Lung (tissue), 12 donors: ENCODE data around the gene TRIM41. TPM values are rescaled to one million over a fixed set of nuclear protein-coding genes. Genes with fewer than 3 reads are reported as not detected.

ENCODE experiments used
- ATAC-seq: fragments of 200-7000 bp; cut with Tn5 transposase; one replicate; pipeline ENCODE4 v1.9.1; 2020; ENCODE audit warnings: moderate number of reproducible peaks; ENCODE audit not compliant: insufficient read depth, low FRiP score
- DNase-seq, 3 donors: peaks; one replicate each; pipeline ENCODE4 v3.0.0-alpha.2; 2013 to 2017
- H3K27ac ChIP-seq, 2 donors: one replicate each; pipeline ENCODE4 v1.5.1; 2013; ENCODE audit warnings: mild to moderate bottlenecking in 2 of 2, moderate library complexity in 2 of 2, control low read depth in 1 of 2, inconsistent platforms in 1 of 2, low read depth in 1 of 2, low read length in 1 of 2
- H3K27me3 ChIP-seq, 3 donors: one replicate each; pipeline ENCODE4 v1.5.1; 2013; ENCODE audit warnings: low read length in 2 of 3; ENCODE audit not compliant: control insufficient read depth in 3 of 3, insufficient read depth in 3 of 3
- H3K36me3 ChIP-seq, 4 donors: one replicate each; pipeline ENCODE4 v1.5.1; 2013; ENCODE audit warnings: low read length in 4 of 4, mild to moderate bottlenecking in 1 of 4, moderate library complexity in 1 of 4; ENCODE audit not compliant: control insufficient read depth in 4 of 4, insufficient read depth in 4 of 4
- H3K4me1 ChIP-seq, 5 donors: one replicate each; pipeline ENCODE4 v1.5.1; 2013; ENCODE audit warnings: low read length in 5 of 5, mild to moderate bottlenecking in 2 of 5, moderate library complexity in 1 of 5; ENCODE audit not compliant: control insufficient read depth in 5 of 5, insufficient read depth in 5 of 5
- H3K4me3 ChIP-seq: one replicate; pipeline ENCODE4 v1.5.1; 2013; ENCODE audit warnings: mild to moderate bottlenecking, control low read depth, moderate library complexity
- H3K9ac ChIP-seq, 2 donors: one replicate each; pipeline ENCODE4 v1.5.1; 2013; ENCODE audit warnings: low read length in 2 of 2, control low read depth in 1 of 2; ENCODE audit not compliant: insufficient read depth in 1 of 2
- H3K9me3 ChIP-seq, 4 donors: one replicate each; pipeline ENCODE4 v1.5.1; 2013; ENCODE audit warnings: low read length in 3 of 4, mild to moderate bottlenecking in 1 of 4, moderate library complexity in 1 of 4; ENCODE audit not compliant: control insufficient read depth in 4 of 4, insufficient read depth in 3 of 4
- CTCF ChIP-seq: IDR thresholded peaks from 2 replicates; pipeline ENCODE4 v1.5.1; 2012; ENCODE audit warnings: mild to moderate bottlenecking; ENCODE audit errors: control extremely low read depth, extremely low read depth
- WGBS, 2 donors: extraction: QIAGEN DNeasy Blood & Tissue Kit; methylation state at CpG; one replicate each; pipeline ENCODE4 v1.1.7; 2013; 5-methylcytosine and 5-hydroxymethylcytosine counted together
- polyA plus RNA-seq, 2 donors: library from polyadenylated mRNA; stranded (reverse); fragments of 200-250 nt; gene quantifications; one replicate each; pipeline ENCODE4 v1.2.1, GENCODE V29; 2013
- total RNA-seq, 2 donors: library from RNA; depleted of rRNA in 1 of 2; stranded (reverse); fragments of >200 nt in 1 of 2; gene quantifications; one replicate each; pipeline ENCODE4 v1.2.1, GENCODE V29; 2014 to 2021
- donor health status: control.
- donor health status: control.
- donor health status: Bipolar disorder and iron deficiency.
- donor health status: healthy.
- donor health status: DM: yes; HTN: yes; CAD: no.

TRIM41 gene
- total and polyA plus RNA-seq, 4 donors, result 13.1 to 38.6 (median 22.2) TPM

- WGBS, 2 donors, result 51 to 87% methylated on average over 1 of the region's 1 CpG
- no peak for DNase-seq
- H3K4me1 ChIP-seq, result peaks cover 0 to 28% (median 15%) of the 10 kb centered on the region in 5 donors
Observed at GRCh38 chr5:181255276-181255675, 32.2 kb downstream of the TRIM41 start.

GRCh38 chr5:181255836-181256578 lies 32.9 kb downstream of the TRIM41 start:
- no peak for DNase-seq
- H3K4me1 ChIP-seq, result peaks cover 0 to 28% (median 12%) of the 10 kb centered on the region in 5 donors
- TF ChIP-seq CTCF, result no peak

More at GRCh38 chr5:181255276-181255675, 32.2 kb downstream of the TRIM41 start:
- TF ChIP-seq CTCF, result no peak
- Histone ChIP-seq H3K27ac (no peak overlapping the region), H3K27me3 (no peaks in the 10 kb centered on the region), H3K4me3 (no peak overlapping the region), H3K9ac (peak overlapping the region in 1 of 2 donors; percentile 26), H3K9me3 (no peaks in the 10 kb centered on the region), H3K36me3 (peaks cover 0 to 21% (median 4%) of the 10 kb centered on the region in 4 donors)
- ATAC-seq, result no peak

GRCh38 chr5:181258576-181258975 lies 35.5 kb downstream of the TRIM41 start:
- Histone ChIP-seq H3K9ac (peak overlapping the region in 1 of 2 donors; percentile 93), H3K4me3 (no peak overlapping the region), H3K4me1 (peaks cover 0 to 28% (median 16%) of the 10 kb centered on the region in 5 donors), H3K27me3 (no peaks in the 10 kb centered on the region), H3K36me3 (peaks cover 2 to 15% (median 3%) of the 10 kb centered on the region in 4 donors), H3K9me3 (no peaks in the 10 kb centered on the region), H3K27ac (no peak overlapping the region)
- TF ChIP-seq CTCF, result no peak
- WGBS, 2 donors, result 63 to 82% methylated on average over 3 of the region's 3 CpGs
- DNase-seq, result no peak
- ATAC-seq, result no peak

More at GRCh38 chr5:181255836-181256578, 32.9 kb downstream of the TRIM41 start:
- Histone ChIP-seq H3K27me3 (no peaks in the 10 kb centered on the region), H3K9me3 (no peaks in the 10 kb centered on the region), H3K27ac (no peak overlapping the region), H3K9ac (no peak overlapping the region), H3K36me3 (peaks cover 2 to 21% (median 4%) of the 10 kb centered on the region in 4 donors), H3K4me3 (no peak overlapping the region)
- WGBS, 2 donors, result 82 to 85% methylated on average over 7 of the region's 7 CpGs
- ATAC-seq, result no peak
